HG03095 (cell line): ENCODE results near the gene RPTOR.
A peak's percentile ranks its signal among the peaks of the same experiment; 100 is the strongest.
"Not testable (repeated sequence)": the region's sequence is repeated elsewhere in the genome, so short reads cannot be mapped to it uniquely, and the experiment has no call there.

ENCODE experiments used
- ATAC-seq: cut with Tn5 transposase; IDR thresholded peaks from one replicate; pipeline ENCODE4 v1.9.1; 2021; ENCODE audit warnings: moderate library complexity; ENCODE audit not compliant: unreplicated experiment

RPTOR gene

GRCh38 chr17:80872501-80873306, 328.1 kb downstream of the RPTOR start:
- ATAC-seq: no peak

- no peak for ATAC-seq
Measured at GRCh38 chr17:80873307-80873951, 328.8 kb downstream of the RPTOR start.

GRCh38 chr17:80874866-80875445, 330.3 kb downstream of the RPTOR start:
- ATAC-seq: no peak

GRCh38 chr17:80875480-80875995, 330.9 kb downstream of the RPTOR start:
- not testable (repeated sequence) for ATAC-seq

- not testable (repeated sequence) for ATAC-seq
Measured at GRCh38 chr17:80876456-80876949, 331.9 kb downstream of the RPTOR start.

GRCh38 chr17:80876950-80877728, 332.5 kb downstream of the RPTOR start:
- ATAC-seq: peak; percentile 76

- ATAC-seq: no peak
Measured at GRCh38 chr17:80877729-80878303, 333.2 kb downstream of the RPTOR start.

GRCh38 chr17:80878876-80879722, 334.5 kb downstream of the RPTOR start:
- no peak for ATAC-seq

GRCh38 chr17:80879723-80880647, 335.3 kb downstream of the RPTOR start:
- no peak for ATAC-seq

- ATAC-seq: no peak
Measured at GRCh38 chr17:80880648-80880985, 336.0 kb downstream of the RPTOR start.

- ATAC-seq: no peak
Measured at GRCh38 chr17:80881306-80881705, 336.7 kb downstream of the RPTOR start.

- no peak for ATAC-seq
Measured at GRCh38 chr17:80882323-80882722, 337.7 kb downstream of the RPTOR start.

- no peak for ATAC-seq
Measured at GRCh38 chr17:80882926-80883685, 338.5 kb downstream of the RPTOR start.

GRCh38 chr17:80883831-80884735, 339.4 kb downstream of the RPTOR start:
- ATAC-seq: no peak

- no peak for ATAC-seq
Measured at GRCh38 chr17:80884811-80885210, 340.2 kb downstream of the RPTOR start.

GRCh38 chr17:80885947-80886582, 341.4 kb downstream of the RPTOR start:
- no peak for ATAC-seq
